Measurements from ENCODE around the gene CDH8.

DNA sequence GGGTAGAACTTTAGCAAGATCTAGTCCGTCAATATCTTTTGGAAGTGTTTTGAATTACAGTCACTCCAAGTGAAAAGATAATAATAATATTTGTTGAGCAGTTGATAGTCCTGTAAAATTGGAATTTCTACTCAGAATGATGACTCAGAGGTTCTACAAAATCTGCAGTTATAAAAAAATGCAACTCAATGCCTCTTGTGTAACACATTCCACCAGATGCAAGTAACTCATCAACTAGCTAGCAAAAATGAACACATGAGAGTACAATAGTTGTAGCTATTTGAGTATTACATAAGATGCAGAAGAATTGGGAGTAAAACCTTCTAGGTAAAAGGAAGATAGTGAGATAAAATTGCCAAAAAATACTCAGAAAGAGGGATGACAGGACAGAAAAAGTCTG lies 177.2 kb downstream of the CDH8 start:
- no peak for TF ChIP-seq POLR2A (IDR thresholded peaks at IDR 0.05)
- TF ChIP-seq, protein P1, sequence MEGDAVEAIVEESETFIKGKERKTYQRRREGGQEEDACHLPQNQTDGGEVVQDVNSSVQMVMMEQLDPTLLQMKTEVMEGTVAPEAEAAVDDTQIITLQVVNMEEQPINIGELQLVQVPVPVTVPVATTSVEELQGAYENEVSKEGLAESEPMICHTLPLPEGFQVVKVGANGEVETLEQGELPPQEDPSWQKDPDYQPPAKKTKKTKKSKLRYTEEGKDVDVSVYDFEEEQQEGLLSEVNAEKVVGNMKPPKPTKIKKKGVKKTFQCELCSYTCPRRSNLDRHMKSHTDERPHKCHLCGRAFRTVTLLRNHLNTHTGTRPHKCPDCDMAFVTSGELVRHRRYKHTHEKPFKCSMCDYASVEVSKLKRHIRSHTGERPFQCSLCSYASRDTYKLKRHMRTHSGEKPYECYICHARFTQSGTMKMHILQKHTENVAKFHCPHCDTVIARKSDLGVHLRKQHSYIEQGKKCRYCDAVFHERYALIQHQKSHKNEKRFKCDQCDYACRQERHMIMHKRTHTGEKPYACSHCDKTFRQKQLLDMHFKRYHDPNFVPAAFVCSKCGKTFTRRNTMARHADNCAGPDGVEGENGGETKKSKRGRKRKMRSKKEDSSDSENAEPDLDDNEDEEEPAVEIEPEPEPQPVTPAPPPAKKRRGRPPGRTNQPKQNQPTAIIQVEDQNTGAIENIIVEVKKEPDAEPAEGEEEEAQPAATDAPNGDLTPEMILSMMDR (IDR thresholded peaks at IDR 0.05), result no peak

All from body of pancreas (tissue), 4 donors.